Fibroblast of skin of left biceps (primary cell): Measurements from ENCODE around the gene WNT7A.
"Not testable (repeated sequence)": the region's sequence is repeated elsewhere in the genome, so short reads cannot be mapped to it uniquely, and the experiment has no call there.

Experiments used
- DNase-seq, 2 experiments: peaks; one replicate each; pipeline ENCODE4 v3.0.0-alpha.2; 2013; ENCODE audit warnings: low read depth in 2 of 2

Gene WNT7A

GRCh38 chr3:13879946-13880810 lies at the start of gene WNT7A:
WNT7A (minus strand) TSS chr3:13880071; CDS start chr3:13879816, 255 bp downstream.
- no peak for DNase-seq

- not testable (repeated sequence) for DNase-seq
These were observed 48.9 kb upstream of the WNT7A start for GRCh38 chr3:13928741-13929140.

GRCh38 chr3:13927295-13927694 lies 47.4 kb upstream of the WNT7A start:
- no peak for DNase-seq

GRCh38 chr3:13916375-13916774 lies 36.5 kb upstream of the WNT7A start:
- DNase-seq = no peak

- DNase-seq = no peak
These were observed 22.9 kb upstream of the WNT7A start for GRCh38 chr3:13902648-13903238.

- no peak for DNase-seq
These were observed 22.2 kb upstream of the WNT7A start for GRCh38 chr3:13901935-13902584.

GRCh38 chr3:13898346-13898745 lies 18.5 kb upstream of the WNT7A start:
- no peak for DNase-seq

GRCh38 chr3:13896473-13897154 lies 16.7 kb upstream of the WNT7A start:
- DNase-seq = peak; percentile 20 to 21

GRCh38 chr3:13895155-13896105 lies 15.6 kb upstream of the WNT7A start:
- peak; percentile 54 to 57 for DNase-seq

GRCh38 chr3:13894807-13895154 lies 14.9 kb upstream of the WNT7A start:
- no peak for DNase-seq

GRCh38 chr3:13894096-13894806 lies 14.4 kb upstream of the WNT7A start:
- DNase-seq = no peak

- DNase-seq = no peak
These were observed 12.4 kb upstream of the WNT7A start for GRCh38 chr3:13892304-13892703.

GRCh38 chr3:13891492-13892073 lies 11.7 kb upstream of the WNT7A start:
- DNase-seq = no peak

- no peak for DNase-seq
These were observed 11.1 kb upstream of the WNT7A start for GRCh38 chr3:13891017-13891392.

GRCh38 chr3:13890377-13891016 lies 10.6 kb upstream of the WNT7A start:
- no peak for DNase-seq

GRCh38 chr3:13888576-13888975 lies 8.7 kb upstream of the WNT7A start:
- DNase-seq = no peak

- DNase-seq = no peak
These were observed 7.8 kb upstream of the WNT7A start for GRCh38 chr3:13887495-13888300.

GRCh38 chr3:13886593-13887129 lies 6.8 kb upstream of the WNT7A start:
- DNase-seq = no peak

- no peak for DNase-seq
These were observed 5.8 kb upstream of the WNT7A start for GRCh38 chr3:13885704-13886010.
